ENCODE results near the gene TMIGD3. TPM values are rescaled to one million over a fixed set of nuclear protein-coding genes. Genes with fewer than 3 reads are reported as not detected.
A peak's percentile ranks its signal among the peaks of the same experiment; 100 is the strongest.

Gene TMIGD3
- total RNA-seq, 3 donors from 2014 or later (not counting 1 experiment from before 2014, with no cell fraction given) = 1.0 TPM; not detected in 2

- no peak overlapping the region for H3K27ac ChIP-seq (ENCODE audit: low read length)
- H3K4me3 ChIP-seq (ENCODE audit: low read length) = no peak overlapping the region
- DNase-seq (no peak), ATAC-seq (no peak)
- no peaks in the 10 kb centered on the region for H3K9me3 ChIP-seq (ENCODE audit: control insufficient read depth, insufficient read depth, low read length)
- TF ChIP-seq CTCF (IDR thresholded peaks at IDR 0.05) = no peak
- Mint-ChIP-seq H3K4me3 (no peak overlapping the region), H3K36me3 (peaks cover 12% of the 10 kb centered on the region), H3K9me3 (no peaks in the 10 kb centered on the region), H3K4me1 (peaks cover 38 to 49% of the 10 kb centered on the region in 2 donors), H3K27ac (no peak overlapping the region), H3K27me3 (ENCODE audit: low read depth in 2 of 2) (no peaks in the 10 kb centered on the region)
- whole genome bisulfite sequencing (ENCODE audit: insufficient coverage) = 80% methylated on average over 1 of the region's 1 CpG
- intact Hi-C loops (cut with micrococcal nuclease) = no loop called here
- no peaks in the 10 kb centered on the region for H3K27me3 ChIP-seq (ENCODE audit: control insufficient read depth, insufficient read depth, low read length)
- peaks cover 28% of the 10 kb centered on the region for H3K4me1 ChIP-seq (ENCODE audit: control insufficient read depth, insufficient read depth, low read length)
- peaks cover 15% of the 10 kb centered on the region for H3K36me3 ChIP-seq (ENCODE audit: control insufficient read depth, insufficient read depth, low read length)
These were observed 22.8 kb downstream of the TMIGD3 start for GRCh38 chr1:111480674-111481073.

GRCh38 chr1:111476761-111477309 is 26.6 kb downstream of the TMIGD3 start:
- peaks cover 36 to 48% of the 10 kb centered on the region in 2 donors for H3K4me1 Mint-ChIP-seq
- intact Hi-C loops (cut with micrococcal nuclease) = loop anchor here (5.0 to 10.0 kb wide), 2 partner anchors 180 to 278 kb away; partner anchors contain the start of gene DDX20
- peaks cover 12% of the 10 kb centered on the region for H3K36me3 Mint-ChIP-seq
- no peak for TF ChIP-seq CTCF (IDR thresholded peaks at IDR 0.05)
- peak; percentile 14 to 60 (median 52) for ATAC-seq
- no peaks in the 10 kb centered on the region for H3K27me3 ChIP-seq (ENCODE audit: control insufficient read depth, insufficient read depth, low read length)
- H3K4me3 ChIP-seq (ENCODE audit: low read length) = peak overlapping the region; percentile 60
- H3K9me3 ChIP-seq (ENCODE audit: control insufficient read depth, insufficient read depth, low read length) = no peaks in the 10 kb centered on the region
- WGBS (ENCODE audit: insufficient coverage) = 0% methylated on average over 2 of the region's 2 CpGs
- H3K27me3 Mint-ChIP-seq (ENCODE audit: low read depth in 2 of 2) = no peaks in the 10 kb centered on the region
- H3K9me3 Mint-ChIP-seq = no peaks in the 10 kb centered on the region
- peak overlapping the region; percentile 97 for H3K4me3 Mint-ChIP-seq
- peak overlapping the region; percentile 69 for H3K27ac ChIP-seq (ENCODE audit: low read length)
- peak in 1 of 2 donors; percentile 74 for DNase-seq
- H3K36me3 ChIP-seq (ENCODE audit: control insufficient read depth, insufficient read depth, low read length) = peaks cover 15% of the 10 kb centered on the region
- no peak overlapping the region for H3K27ac Mint-ChIP-seq
- peaks cover 45% of the 10 kb centered on the region for H3K4me1 ChIP-seq (ENCODE audit: control insufficient read depth, insufficient read depth, low read length)

- no peak for TF ChIP-seq CTCF (IDR thresholded peaks at IDR 0.05)
- intact Hi-C loops (cut with micrococcal nuclease) = loop anchor here (5.0 to 10.0 kb wide), 2 partner anchors 181 to 279 kb away; partner anchors contain the start of gene DDX20
- H3K27me3 ChIP-seq (ENCODE audit: control insufficient read depth, insufficient read depth, low read length) = no peaks in the 10 kb centered on the region
- Mint-ChIP-seq H3K27me3 (ENCODE audit: low read depth in 2 of 2) (no peaks in the 10 kb centered on the region), H3K9me3 (no peaks in the 10 kb centered on the region), H3K27ac (no peak overlapping the region), H3K36me3 (peaks cover 12% of the 10 kb centered on the region), H3K4me3 (peak overlapping the region; percentile 97), H3K4me1 (peaks cover 36 to 48% of the 10 kb centered on the region in 2 donors)
- peaks cover 15% of the 10 kb centered on the region for H3K36me3 ChIP-seq (ENCODE audit: control insufficient read depth, insufficient read depth, low read length)
- ATAC-seq = no peak
- peaks cover 51% of the 10 kb centered on the region for H3K4me1 ChIP-seq (ENCODE audit: control insufficient read depth, insufficient read depth, low read length)
- DNase-seq = no peak
- peak overlapping the region; percentile 69 for H3K27ac ChIP-seq (ENCODE audit: low read length)
- peak overlapping the region; percentile 60 for H3K4me3 ChIP-seq (ENCODE audit: low read length)
- no peaks in the 10 kb centered on the region for H3K9me3 ChIP-seq (ENCODE audit: control insufficient read depth, insufficient read depth, low read length)
These were observed 27.2 kb downstream of the TMIGD3 start for GRCh38 chr1:111476214-111476613.

GRCh38 chr1:111475701-111476100 is 27.7 kb downstream of the TMIGD3 start:
- intact Hi-C loops (cut with micrococcal nuclease) = loop anchor here (1.0 to 10.0 kb wide), 5 partner anchors 31 to 279 kb away; partner anchors contain the start of gene DDX20
- ATAC-seq = peak in 2 of 3 donors; percentile 48 to 69
- Mint-ChIP-seq H3K4me1 (peaks cover 36 to 48% of the 10 kb centered on the region in 2 donors), H3K36me3 (peaks cover 12% of the 10 kb centered on the region), H3K27me3 (ENCODE audit: low read depth in 2 of 2) (no peaks in the 10 kb centered on the region), H3K27ac (no peak overlapping the region), H3K4me3 (peak overlapping the region; percentile 97), H3K9me3 (no peaks in the 10 kb centered on the region)
- H3K27me3 ChIP-seq (ENCODE audit: control insufficient read depth, insufficient read depth, low read length) = no peaks in the 10 kb centered on the region
- no peak for TF ChIP-seq CTCF (IDR thresholded peaks at IDR 0.05)
- no peaks in the 10 kb centered on the region for H3K9me3 ChIP-seq (ENCODE audit: control insufficient read depth, insufficient read depth, low read length)
- peak; percentile 26 to 49 for DNase-seq
- 18% methylated on average over 5 of the region's 5 CpGs for WGBS (ENCODE audit: insufficient coverage)
- peak overlapping the region; percentile 69 for H3K27ac ChIP-seq (ENCODE audit: low read length)
- peaks cover 53% of the 10 kb centered on the region for H3K4me1 ChIP-seq (ENCODE audit: control insufficient read depth, insufficient read depth, low read length)
- H3K4me3 ChIP-seq (ENCODE audit: low read length) = peak overlapping the region; percentile 60
- peaks cover 15% of the 10 kb centered on the region for H3K36me3 ChIP-seq (ENCODE audit: control insufficient read depth, insufficient read depth, low read length)

Measured in natural killer cell (primary cell).